Spinal cord (tissue), 10 donors: Measurements from ENCODE around the gene CBFA2T2. TPM values are rescaled to one million over a fixed set of nuclear protein-coding genes. Genes with fewer than 3 reads are reported as not detected.
"Not testable (repeated sequence)": the region's sequence is repeated elsewhere in the genome, so short reads cannot be mapped to it uniquely, and the experiment has no call there.

Source experiments
- DNase-seq, 6 donors: peaks; one replicate each; pipeline versions ENCODE4 v3.0.0 to v3.0.0-alpha.2; 2013 to 2015; ENCODE audit warnings: low spot score in 6 of 6, low read depth in 4 of 6
- H3K27ac ChIP-seq: one replicate; pipeline ENCODE4 v1.5.1; 2013; ENCODE audit warnings: low read depth, low read length, control low read depth
- H3K27me3 ChIP-seq: one replicate; pipeline ENCODE4 v1.6.1; 2013; ENCODE audit warnings: low read length; ENCODE audit not compliant: control insufficient read depth, insufficient read depth
- H3K36me3 ChIP-seq: one replicate; pipeline ENCODE4 v1.6.1; 2013; ENCODE audit warnings: low read length; ENCODE audit not compliant: control insufficient read depth, insufficient read depth
- H3K4me1 ChIP-seq: one replicate; pipeline ENCODE4 v1.6.1; 2013; ENCODE audit warnings: low read length; ENCODE audit not compliant: control insufficient read depth, insufficient read depth
- H3K4me3 ChIP-seq: one replicate; pipeline ENCODE4 v1.5.1; 2013; ENCODE audit warnings: low read depth, low read length, control low read depth
- H3K9me3 ChIP-seq: one replicate; pipeline ENCODE4 v1.6.1; 2013; ENCODE audit warnings: low read length; ENCODE audit not compliant: control insufficient read depth, insufficient read depth
- WGBS: methylation state at CpG from one replicate; pipeline ENCODE4 v1.1.5; 2013; ENCODE audit warnings: missing lambda C conversion rate; ENCODE audit not compliant: insufficient coverage; 5-methylcytosine and 5-hydroxymethylcytosine counted together
- polyA plus RNA-seq, 2 donors: library from polyadenylated mRNA; unstranded; fragments of 120-200 nt; gene quantifications; one replicate each; pipeline ENCODE4 v1.2.1, GENCODE V29; 2013; ENCODE audit not compliant: insufficient read length in 2 of 2
- total RNA-seq, 2 donors: library from RNA; depleted of rRNA in 1 of 2; stranded (reverse); fragments of 120-200 nt in 1 of 2; fragments of >200 nt in 1 of 2; gene quantifications; one replicate each; pipeline versions ENCODE4 v1.2.3 to v1.2.4, GENCODE V29; 2013 to 2014
- donor health status: healthy.

Gene CBFA2T2
- total and polyA plus RNA-seq, 4 donors, result 14.5 to 33.3 (median 19.1) TPM

- Histone ChIP-seq H3K36me3 (no peaks in the 10 kb centered on the region), H3K4me3 (no peak overlapping the region), H3K27me3 (no peaks in the 10 kb centered on the region), H3K27ac (peak overlapping the region; percentile 57), H3K9me3 (no peaks in the 10 kb centered on the region), H3K4me1 (peaks cover 30% of the 10 kb centered on the region)
- peak in 2 of 6 donors; percentile 44 to 57 for DNase-seq
- WGBS, result no CpG with 5 or more reads among the region's 4 CpGs
Observed at GRCh38 chr20:33445881-33446625, 43.8 kb upstream of the CBFA2T2 start.

- H3K36me3 ChIP-seq, result no peaks in the 10 kb centered on the region
- H3K27ac ChIP-seq, result no peak overlapping the region
Observed at GRCh38 chr20:33450867-33451266, 39.0 kb upstream of the CBFA2T2 start.

GRCh38 chr20:33456916-33457642, 32.8 kb upstream of the CBFA2T2 start:
- H3K9me3 ChIP-seq, H3K4me1 ChIP-seq, H3K4me3 ChIP-seq, H3K36me3 ChIP-seq, H3K27ac ChIP-seq, H3K27me3 ChIP-seq: not testable (repeated sequence)
- peak in 3 of 6 donors; percentile 67 to 92 (median 88) for DNase-seq
- 8% methylated on average over 4 of the region's 6 CpGs for WGBS

More at GRCh38 chr20:33450867-33451266, 39.0 kb upstream of the CBFA2T2 start:
- Histone ChIP-seq H3K4me3 (no peak overlapping the region), H3K9me3 (no peaks in the 10 kb centered on the region), H3K27me3 (no peaks in the 10 kb centered on the region), H3K4me1 (peaks cover 4% of the 10 kb centered on the region)
- DNase-seq, result no peak
- WGBS, result 60% methylated on average over 3 of the region's 4 CpGs

- peaks cover 4% of the 10 kb centered on the region for H3K4me1 ChIP-seq
- no peak for DNase-seq
- no peaks in the 10 kb centered on the region for H3K36me3 ChIP-seq
- no peaks in the 10 kb centered on the region for H3K9me3 ChIP-seq
- WGBS, result 90% methylated on average over 5 of the region's 7 CpGs
- no peak overlapping the region for H3K27ac ChIP-seq
- no peak overlapping the region for H3K4me3 ChIP-seq
- no peaks in the 10 kb centered on the region for H3K27me3 ChIP-seq
Observed at GRCh38 chr20:33459599-33459998, 30.3 kb upstream of the CBFA2T2 start.

GRCh38 chr20:33460711-33461110, 29.2 kb upstream of the CBFA2T2 start:
- no peaks in the 10 kb centered on the region for H3K27me3 ChIP-seq
- H3K9me3 ChIP-seq, result no peaks in the 10 kb centered on the region
- no peaks in the 10 kb centered on the region for H3K36me3 ChIP-seq
- H3K4me3 ChIP-seq, result no peak overlapping the region
- DNase-seq, result no peak
- H3K27ac ChIP-seq, result no peak overlapping the region
- WGBS, result 91% methylated on average over 4 of the region's 5 CpGs
- H3K4me1 ChIP-seq, result peaks cover 10% of the 10 kb centered on the region

- Histone ChIP-seq H3K4me3 (no peak overlapping the region), H3K36me3 (no peaks in the 10 kb centered on the region), H3K27me3 (no peaks in the 10 kb centered on the region), H3K4me1 (peaks cover 13% of the 10 kb centered on the region), H3K9me3 (no peaks in the 10 kb centered on the region), H3K27ac (no peak overlapping the region)
- no peak for DNase-seq
- WGBS, result 80% methylated on average over 1 of the region's 7 CpGs
Observed at GRCh38 chr20:33463332-33464101, 26.4 kb upstream of the CBFA2T2 start.

GRCh38 chr20:33464759-33465158, 25.1 kb upstream of the CBFA2T2 start:
- H3K27ac ChIP-seq, result not testable (repeated sequence)

GRCh38 chr20:33465481-33466302, 24.2 kb upstream of the CBFA2T2 start:
- WGBS, result 11% methylated on average over 3 of the region's 9 CpGs
- H3K4me1 ChIP-seq, result peaks cover 9% of the 10 kb centered on the region
- H3K4me3 ChIP-seq, result no peak overlapping the region
- DNase-seq, result peak in 3 of 6 donors; percentile 44 to 83 (median 72)
- H3K27ac ChIP-seq, result no peak overlapping the region
- no peaks in the 10 kb centered on the region for H3K36me3 ChIP-seq
- no peaks in the 10 kb centered on the region for H3K27me3 ChIP-seq
- no peaks in the 10 kb centered on the region for H3K9me3 ChIP-seq

More at GRCh38 chr20:33464759-33465158, 25.1 kb upstream of the CBFA2T2 start:
- not testable (repeated sequence) for DNase-seq, H3K9me3 ChIP-seq, H3K36me3 ChIP-seq, H3K27me3 ChIP-seq, H3K4me3 ChIP-seq
- WGBS, result 95% methylated on average over 5 of the region's 8 CpGs
- H3K4me1 ChIP-seq, result peaks cover 13% of the 10 kb centered on the region

GRCh38 chr20:33466303-33466646, 23.6 kb upstream of the CBFA2T2 start:
- Histone ChIP-seq H3K27ac (no peak overlapping the region), H3K4me1 (peaks cover 9% of the 10 kb centered on the region), H3K9me3 (no peaks in the 10 kb centered on the region), H3K4me3 (no peak overlapping the region), H3K36me3 (no peaks in the 10 kb centered on the region), H3K27me3 (no peaks in the 10 kb centered on the region)
- DNase-seq, result no peak
- 70% methylated on average over 1 of the region's 3 CpGs for WGBS
